Measurements from ENCODE around the gene ZNF280B.

GRCh38 chr22:22498267-22498666 lies 10.3 kb downstream of the ZNF280B start:
- no peak for TF ChIP-seq EZH2 (IDR thresholded peaks at IDR 0.05; ENCODE audit: insufficient read depth, poor library complexity, severe bottlenecking)
- no peak for TF ChIP-seq EZH2phosphoT487 (IDR thresholded peaks at IDR 0.05; ENCODE audit: insufficient read depth, low read depth)
